HCT116 (cell line): Measurements from ENCODE around the gene DAPK1.

Experiments used
- CEBPB ChIP-seq: IDR thresholded peaks from 2 replicates; pipeline ENCODE4 v1.6.1; 2012; ENCODE audit warnings: low read depth
- CTCF ChIP-seq, 3 experiments: fragments of 200-600 bp in 1 of 3; sonication (generic) in 1 of 3; IDR thresholded peaks in 2 of 3; conservative IDR thresholded peaks in 1 of 3; 2 replicates each; pipeline ENCODE4 v1.5.1; 2012 to 2017; ENCODE audit warnings: low read depth in 2 of 3, low read length in 2 of 3, antibody characterized with exemption in 1 of 3, borderline replicate concordance in 1 of 3, control low read depth in 1 of 3, mild to moderate bottlenecking in 1 of 3, mixed read lengths in 1 of 3, mixed run types in 1 of 3, moderate library complexity in 1 of 3; ENCODE audit not compliant: insufficient read depth in 1 of 3
- JUND ChIP-seq: IDR thresholded peaks from 2 replicates; pipeline ENCODE4 v1.6.1; 2012
- POLR2AphosphoS5 ChIP-seq: IDR thresholded peaks from 2 replicates; pipeline ENCODE4 v1.6.1; 2011; ENCODE audit warnings: mild to moderate bottlenecking, low read depth, low read length, moderate library complexity
- RAD21 ChIP-seq: IDR thresholded peaks from 2 replicates; pipeline ENCODE4 v1.6.1; 2012; ENCODE audit warnings: low read depth, mild to moderate bottlenecking
- ZBTB33 ChIP-seq: IDR thresholded peaks from 2 replicates; pipeline ENCODE4 v1.6.1; 2011; ENCODE audit warnings: mild to moderate bottlenecking, low read length, moderate library complexity; ENCODE audit not compliant: insufficient replicate concordance; ENCODE audit errors: extremely low read depth
- TF ChIP-seq, protein P1 (sequence below): IDR thresholded peaks from 2 replicates; pipeline ENCODE4 v1.6.1; 2012
- TF ChIP-seq, protein P2 (sequence below): IDR thresholded peaks from 2 replicates; pipeline ENCODE4 v1.6.1; 2012; ENCODE audit warnings: low read depth

- TF ChIP-seq, protein P1, sequence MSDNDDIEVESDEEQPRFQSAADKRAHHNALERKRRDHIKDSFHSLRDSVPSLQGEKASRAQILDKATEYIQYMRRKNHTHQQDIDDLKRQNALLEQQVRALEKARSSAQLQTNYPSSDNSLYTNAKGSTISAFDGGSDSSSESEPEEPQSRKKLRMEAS, result no peak
- TF ChIP-seq, protein P2, sequence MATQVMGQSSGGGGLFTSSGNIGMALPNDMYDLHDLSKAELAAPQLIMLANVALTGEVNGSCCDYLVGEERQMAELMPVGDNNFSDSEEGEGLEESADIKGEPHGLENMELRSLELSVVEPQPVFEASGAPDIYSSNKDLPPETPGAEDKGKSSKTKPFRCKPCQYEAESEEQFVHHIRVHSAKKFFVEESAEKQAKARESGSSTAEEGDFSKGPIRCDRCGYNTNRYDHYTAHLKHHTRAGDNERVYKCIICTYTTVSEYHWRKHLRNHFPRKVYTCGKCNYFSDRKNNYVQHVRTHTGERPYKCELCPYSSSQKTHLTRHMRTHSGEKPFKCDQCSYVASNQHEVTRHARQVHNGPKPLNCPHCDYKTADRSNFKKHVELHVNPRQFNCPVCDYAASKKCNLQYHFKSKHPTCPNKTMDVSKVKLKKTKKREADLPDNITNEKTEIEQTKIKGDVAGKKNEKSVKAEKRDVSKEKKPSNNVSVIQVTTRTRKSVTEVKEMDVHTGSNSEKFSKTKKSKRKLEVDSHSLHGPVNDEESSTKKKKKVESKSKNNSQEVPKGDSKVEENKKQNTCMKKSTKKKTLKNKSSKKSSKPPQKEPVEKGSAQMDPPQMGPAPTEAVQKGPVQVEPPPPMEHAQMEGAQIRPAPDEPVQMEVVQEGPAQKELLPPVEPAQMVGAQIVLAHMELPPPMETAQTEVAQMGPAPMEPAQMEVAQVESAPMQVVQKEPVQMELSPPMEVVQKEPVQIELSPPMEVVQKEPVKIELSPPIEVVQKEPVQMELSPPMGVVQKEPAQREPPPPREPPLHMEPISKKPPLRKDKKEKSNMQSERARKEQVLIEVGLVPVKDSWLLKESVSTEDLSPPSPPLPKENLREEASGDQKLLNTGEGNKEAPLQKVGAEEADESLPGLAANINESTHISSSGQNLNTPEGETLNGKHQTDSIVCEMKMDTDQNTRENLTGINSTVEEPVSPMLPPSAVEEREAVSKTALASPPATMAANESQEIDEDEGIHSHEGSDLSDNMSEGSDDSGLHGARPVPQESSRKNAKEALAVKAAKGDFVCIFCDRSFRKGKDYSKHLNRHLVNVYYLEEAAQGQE, result no peak
- no peak for TF ChIP-seq JUND
- no peak for TF ChIP-seq CTCF (IDR thresholded peaks at IDR 0.05 in 2 of 3, conservative IDR thresholded peaks at IDR 0.05 in 1 of 3; ENCODE audit: borderline replicate concordance in 1 of 3, insufficient read depth in 1 of 3, low read depth in 2 of 3, low read length in 2 of 3)
- TF ChIP-seq POLR2AphosphoS5, result no peak
- TF ChIP-seq ZBTB33, result no peak
- no peak for TF ChIP-seq CEBPB
- TF ChIP-seq RAD21, result no peak
Observed at GRCh38 chr9:87704342-87704741, 206.7 kb downstream of the DAPK1 start.
